Neural progenitor cell (in vitro differentiated cells): ENCODE data around the gene PFN2. TPM values are rescaled to one million over a fixed set of nuclear protein-coding genes. Genes with fewer than 3 reads are reported as not detected.
"Not testable (repeated sequence)": the region's sequence is repeated elsewhere in the genome, so short reads cannot be mapped to it uniquely, and the experiment has no call there.

Experiments used
- DNase-seq: peaks from one replicate; pipeline ENCODE4 v3.0.0-alpha.2; 2016; ENCODE audit warnings: low spot score
- H2AFZ ChIP-seq: fragments of 200-600 bp; sonication (generic); replicated peaks from 2 replicates; pipeline ENCODE4 v1.6.1; 2016; ENCODE audit warnings: antibody characterized with exemption
- H3F3A ChIP-seq: fragments of 200-600 bp; sonication (generic); 2 replicates; pipeline ENCODE4 v1.6.1; 2016; ENCODE audit warnings: antibody characterized with exemption, low read depth
- H3K27ac ChIP-seq: fragments of 200-600 bp; sonication (generic); 2 replicates; pipeline ENCODE4 v1.5.1; 2016; ENCODE audit warnings: mild to moderate bottlenecking
- H3K27me3 ChIP-seq: fragments of 200-600 bp; sonication (generic); 2 replicates; pipeline ENCODE4 v1.6.1; 2016; ENCODE audit warnings: mild to moderate bottlenecking, moderate library complexity
- H3K36me3 ChIP-seq: fragments of 200-600 bp; sonication (generic); 2 replicates; pipeline ENCODE4 v1.5.1; 2016
- H3K4me1 ChIP-seq: fragments of 200-600 bp; sonication (generic); 2 replicates; pipeline ENCODE4 v1.6.1; 2016; ENCODE audit warnings: mixed run types
- H3K4me2 ChIP-seq: fragments of 200-600 bp; sonication (generic); 2 replicates; pipeline ENCODE4 v1.6.1; 2016
- H3K4me3 ChIP-seq: fragments of 200-600 bp; sonication (generic); 2 replicates; pipeline ENCODE4 v1.5.1; 2016
- H3K79me2 ChIP-seq: fragments of 200-600 bp; sonication (generic); 2 replicates; pipeline ENCODE4 v1.6.1; 2016; ENCODE audit warnings: low read depth
- H3K9ac ChIP-seq: fragments of 200-600 bp; sonication (generic); 2 replicates; pipeline ENCODE4 v1.6.1; 2016
- H3K9me3 ChIP-seq: fragments of 200-600 bp; sonication (generic); 2 replicates; pipeline ENCODE4 v1.5.1; 2016; ENCODE audit warnings: low read depth
- H4K20me1 ChIP-seq: fragments of 200-600 bp; sonication (generic); 2 replicates; pipeline ENCODE4 v1.6.1; 2016; ENCODE audit warnings: low read depth
- H3K27ac Mint-ChIP-seq: 3 replicates; pipeline ENCODE4 v1.8.0; 2021; ENCODE audit warnings: mixed read lengths
- H3K27me3 Mint-ChIP-seq: 2 replicates; pipeline ENCODE4 v1.8.0; 2022; ENCODE audit warnings: low read depth, mild to moderate bottlenecking, inconsistent platforms, moderate library complexity, mixed read lengths; ENCODE audit not compliant: insufficient read depth
- H3K36me3 Mint-ChIP-seq: 3 replicates; pipeline ENCODE4 v1.8.0; 2021; ENCODE audit warnings: mixed read lengths
- H3K4me1 Mint-ChIP-seq: 3 replicates; pipeline ENCODE4 v1.8.0; 2021; ENCODE audit warnings: mixed read lengths
- H3K4me3 Mint-ChIP-seq: 3 replicates; pipeline ENCODE4 v1.8.0; 2021; ENCODE audit warnings: mild to moderate bottlenecking, moderate library complexity, mixed read lengths
- H3K9me3 Mint-ChIP-seq: 3 replicates; pipeline ENCODE4 v1.8.0; 2020; ENCODE audit warnings: mixed read lengths
- CTCF ChIP-seq: fragments of 200-600 bp; sonication (generic); IDR thresholded peaks from 2 replicates; pipeline ENCODE4 v1.5.1; 2017; ENCODE audit warnings: antibody characterized with exemption, mild to moderate bottlenecking
- EZH2 ChIP-seq: fragments of 200-600 bp; sonication (generic); IDR thresholded peaks from 2 replicates; pipeline ENCODE4 v1.6.1; 2017; ENCODE audit warnings: antibody characterized with exemption, mild to moderate bottlenecking, moderate library complexity
- EZH2phosphoT487 ChIP-seq: fragments of 200-600 bp; sonication (generic); IDR thresholded peaks from 2 replicates; pipeline ENCODE4 v1.6.1; 2017; ENCODE audit warnings: antibody characterized with exemption
- total RNA-seq: library from RNA; depleted of rRNA; stranded (reverse); fragments of >200 nt; gene quantifications from 2 replicates; pipeline ENCODE4 v1.2.3, GENCODE V29; 2015; ENCODE audit warnings: low replicate concordance

PFN2 gene
- total RNA-seq, 1 donor from 2014 or later: 481 TPM

DNA sequence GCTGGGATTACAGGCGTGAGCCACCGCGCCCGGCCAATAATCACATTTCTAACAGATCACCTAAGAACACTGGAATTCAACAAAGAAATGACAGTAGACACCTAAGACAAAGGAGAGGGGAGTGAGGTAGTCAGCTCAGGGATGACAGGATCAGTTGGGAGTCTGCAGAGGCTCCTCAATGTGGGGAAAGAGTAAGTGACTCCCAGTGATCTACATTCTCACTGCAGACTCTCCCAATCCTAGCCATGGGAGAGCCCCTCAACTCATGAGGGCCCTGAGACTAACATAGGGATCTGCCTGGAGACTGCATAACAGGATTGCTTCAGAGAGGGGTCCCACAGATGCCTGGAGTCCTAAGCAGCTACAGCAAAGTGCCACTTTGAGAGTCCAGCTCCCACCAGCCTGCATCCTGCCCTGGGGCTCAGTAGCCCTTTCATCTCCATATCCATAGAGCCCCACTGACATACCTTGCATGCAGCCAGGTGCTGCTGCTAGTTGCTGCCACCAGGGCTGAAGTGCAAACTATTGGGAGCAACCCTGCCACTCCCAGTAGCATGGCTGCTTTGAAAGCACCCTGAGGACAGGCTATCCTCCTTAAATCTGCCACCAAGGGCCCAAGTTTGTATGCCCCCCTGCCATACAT, 21.8 kb upstream of the PFN2 start:
- no peak for DNase-seq
- Mint-ChIP-seq H3K4me3 (no peak overlapping the region), H3K4me1 (no peaks in the 10 kb centered on the region), H3K27ac (no peak overlapping the region), H3K36me3 (no peaks in the 10 kb centered on the region), H3K27me3 (peaks cover 3% of the 10 kb centered on the region), H3K9me3 (peaks cover 19% of the 10 kb centered on the region)
- no peaks in the 10 kb centered on the region for H3K4me1 ChIP-seq
- H3K4me2 ChIP-seq: no peak overlapping the region
- H2AFZ ChIP-seq: no peak overlapping the region
- H3K79me2 ChIP-seq: no peaks in the 10 kb centered on the region
- no peaks in the 10 kb centered on the region for H3K9me3 ChIP-seq
- no peaks in the 10 kb centered on the region for H3F3A ChIP-seq
- TF ChIP-seq CTCF: no peak
- TF ChIP-seq EZH2: no peak
- TF ChIP-seq EZH2phosphoT487: no peak
- no peaks in the 10 kb centered on the region for H3K36me3 ChIP-seq
- H3K4me3 ChIP-seq: no peak overlapping the region
- H4K20me1 ChIP-seq: no peaks in the 10 kb centered on the region
- H3K9ac ChIP-seq: no peak overlapping the region
- no peaks in the 10 kb centered on the region for H3K27me3 ChIP-seq
- H3K27ac ChIP-seq: no peak overlapping the region

- Mint-ChIP-seq H3K36me3 (no peaks in the 10 kb centered on the region), H3K4me1 (no peaks in the 10 kb centered on the region), H3K27me3 (peaks cover 3% of the 10 kb centered on the region), H3K27ac (no peak overlapping the region), H3K9me3 (peaks cover 17% of the 10 kb centered on the region), H3K4me3 (no peak overlapping the region)
- Histone ChIP-seq H4K20me1 (no peaks in the 10 kb centered on the region), H3K27me3 (no peaks in the 10 kb centered on the region), H3K9ac (no peak overlapping the region), H3K4me1 (no peaks in the 10 kb centered on the region), H3K9me3 (no peaks in the 10 kb centered on the region), H3K79me2 (no peaks in the 10 kb centered on the region), H3F3A (no peaks in the 10 kb centered on the region), H3K36me3 (no peaks in the 10 kb centered on the region), H3K4me2 (no peak overlapping the region), H2AFZ (no peak overlapping the region), H3K4me3 (no peak overlapping the region), H3K27ac (no peak overlapping the region)
- no peak for TF ChIP-seq EZH2
- no peak for TF ChIP-seq CTCF
- TF ChIP-seq EZH2phosphoT487: no peak
- DNase-seq: no peak
Observed at GRCh38 chr3:149990423-149990948, 19.8 kb upstream of the PFN2 start.

DNA sequence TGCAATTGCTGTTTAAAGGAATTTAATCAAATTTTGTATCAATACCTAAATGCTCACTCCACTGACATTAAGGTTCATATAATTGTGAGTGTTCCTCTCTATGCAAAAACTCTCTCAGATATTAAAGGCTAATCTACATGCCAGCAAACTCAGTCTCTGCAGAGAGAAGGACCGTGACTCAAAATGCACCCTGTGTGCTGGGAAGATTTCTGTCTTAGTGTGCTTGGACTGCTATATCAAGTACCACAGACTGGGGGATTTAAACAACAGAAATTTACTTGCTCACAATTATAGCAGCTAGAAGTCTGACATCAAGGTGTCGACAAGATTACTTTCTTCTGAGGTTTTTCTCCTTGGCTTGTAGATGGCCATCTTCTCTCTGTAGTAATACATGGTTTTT, 18.6 kb upstream of the PFN2 start:
- H4K20me1 ChIP-seq: no peaks in the 10 kb centered on the region
- no peaks in the 10 kb centered on the region for H3K79me2 ChIP-seq
- no peaks in the 10 kb centered on the region for H3K4me1 ChIP-seq
- Mint-ChIP-seq H3K4me1 (no peaks in the 10 kb centered on the region), H3K27ac (no peak overlapping the region), H3K36me3 (no peaks in the 10 kb centered on the region), H3K4me3 (no peak overlapping the region), H3K27me3 (no peaks in the 10 kb centered on the region), H3K9me3 (peaks cover 8% of the 10 kb centered on the region)
- no peak overlapping the region for H3K9ac ChIP-seq
- DNase-seq: no peak
- no peak for TF ChIP-seq EZH2
- H3F3A ChIP-seq: no peaks in the 10 kb centered on the region
- no peaks in the 10 kb centered on the region for H3K9me3 ChIP-seq
- no peaks in the 10 kb centered on the region for H3K27me3 ChIP-seq
- H3K4me3 ChIP-seq: no peak overlapping the region
- H3K4me2 ChIP-seq: no peak overlapping the region
- H3K27ac ChIP-seq: no peak overlapping the region
- H2AFZ ChIP-seq: no peak overlapping the region
- no peaks in the 10 kb centered on the region for H3K36me3 ChIP-seq

DNA sequence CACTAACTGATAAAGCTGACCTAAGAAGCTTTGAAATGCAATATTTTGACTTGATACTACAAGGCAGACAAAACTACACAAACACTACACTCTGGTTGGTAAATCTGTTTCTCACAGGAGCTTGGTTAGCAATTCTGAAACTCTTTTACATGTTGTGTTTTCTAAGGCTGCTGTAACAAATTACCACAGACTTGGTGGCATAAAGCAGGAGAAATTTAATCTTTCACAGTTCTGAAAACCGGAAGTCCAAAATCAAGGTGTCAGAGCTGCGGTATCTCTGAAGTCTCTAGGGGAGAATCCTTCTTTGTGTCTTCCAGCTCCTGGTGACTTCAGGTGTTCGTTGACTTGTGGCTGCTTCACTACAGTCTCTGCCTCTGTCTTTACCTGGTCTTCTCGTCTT, 12.9 kb upstream of the PFN2 start:
- Histone ChIP-seq H2AFZ (no peak overlapping the region), H3K9me3 (no peaks in the 10 kb centered on the region), H3K27ac (no peak overlapping the region), H3K4me1 (no peaks in the 10 kb centered on the region), H4K20me1 (no peaks in the 10 kb centered on the region), H3K9ac (no peak overlapping the region), H3K79me2 (no peaks in the 10 kb centered on the region), H3K36me3 (no peaks in the 10 kb centered on the region), H3F3A (no peaks in the 10 kb centered on the region), H3K4me2 (no peak overlapping the region), H3K27me3 (no peaks in the 10 kb centered on the region), H3K4me3 (no peak overlapping the region)
- Mint-ChIP-seq H3K4me3 (no peak overlapping the region), H3K36me3 (peaks cover 5% of the 10 kb centered on the region), H3K27me3 (peaks cover 2% of the 10 kb centered on the region), H3K4me1 (no peaks in the 10 kb centered on the region), H3K27ac (no peak overlapping the region), H3K9me3 (peaks cover 4% of the 10 kb centered on the region)
- TF ChIP-seq CTCF (no peak), EZH2phosphoT487 (no peak), EZH2 (no peak)
- DNase-seq: no peak

- H3K9me3 Mint-ChIP-seq, H3K4me1 ChIP-seq, H3K27me3 ChIP-seq, H3K4me3 ChIP-seq, H3K9ac ChIP-seq, H3K27ac ChIP-seq, H3K27ac Mint-ChIP-seq, H3K9me3 ChIP-seq, H3K4me1 Mint-ChIP-seq, H2AFZ ChIP-seq, H3K36me3 Mint-ChIP-seq, H4K20me1 ChIP-seq, H3K79me2 ChIP-seq, H3K4me2 ChIP-seq, H3K36me3 ChIP-seq, H3K27me3 Mint-ChIP-seq, H3K4me3 Mint-ChIP-seq, H3F3A ChIP-seq, DNase-seq: not testable (repeated sequence)
Observed at GRCh38 chr3:149983053-149983452, 12.4 kb upstream of the PFN2 start.

DNA sequence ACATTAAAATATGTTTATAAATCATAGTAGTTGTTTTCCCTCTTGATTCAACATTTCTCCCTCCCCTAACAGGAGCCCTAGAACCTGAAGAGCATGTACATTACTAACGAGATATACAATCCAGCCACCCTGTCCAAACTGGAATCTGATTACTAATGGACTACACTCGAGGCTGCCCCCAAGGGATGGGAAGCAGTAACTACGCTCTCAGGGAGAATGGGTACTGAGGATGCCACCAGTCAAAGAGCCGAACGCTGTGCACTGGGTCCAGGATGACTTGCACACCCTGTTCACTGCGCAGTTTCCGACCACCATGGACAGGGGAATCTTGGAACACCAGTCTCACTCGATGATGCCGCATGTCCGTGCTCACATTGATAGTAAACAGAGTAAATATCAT, 11.3 kb upstream of the PFN2 start:
- not testable (repeated sequence) for H3K27ac ChIP-seq, H3K27ac Mint-ChIP-seq, H3K4me1 ChIP-seq, H3K4me3 Mint-ChIP-seq, H3K9me3 Mint-ChIP-seq, H4K20me1 ChIP-seq, DNase-seq, H3K9me3 ChIP-seq, H3K4me2 ChIP-seq, H3K9ac ChIP-seq, H3K4me3 ChIP-seq, H2AFZ ChIP-seq, H3K36me3 Mint-ChIP-seq, H3F3A ChIP-seq, H3K36me3 ChIP-seq, H3K27me3 Mint-ChIP-seq, H3K79me2 ChIP-seq, H3K27me3 ChIP-seq, H3K4me1 Mint-ChIP-seq
